GM23338 (cell line): ENCODE results near the gene TICRR. TPM values are rescaled to one million over a fixed set of nuclear protein-coding genes. Genes with fewer than 3 reads are reported as not detected.

ENCODE experiments used
- ATAC-seq: fragments of 200-7000 bp; cut with Tn5 transposase; 3 replicates; pipeline ENCODE4 v1.9.1; 2020
- DNase-seq: peaks from one replicate; pipeline ENCODE4 v3.0.0-alpha.2; 2015; ENCODE audit warnings: low spot score
- H2AFZ ChIP-seq: fragments of 200-600 bp; sonication (generic); 2 replicates; pipeline ENCODE4 v1.8.0; 2016; ENCODE audit warnings: antibody characterized with exemption, mild to moderate bottlenecking, moderate library complexity
- H3F3A ChIP-seq: fragments of 200-600 bp; sonication (generic); replicated peaks from 2 replicates; pipeline ENCODE4 v1.8.0; 2017; ENCODE audit warnings: antibody characterized with exemption, mixed run types, low read depth
- H3K27ac ChIP-seq: fragments of 200-600 bp; sonication (generic); 2 replicates; pipeline ENCODE4 v1.6.1; 2016; ENCODE audit warnings: low read depth
- H3K27me3 ChIP-seq: fragments of 200-600 bp; sonication (generic); 2 replicates; pipeline ENCODE4 v1.8.0; 2016; ENCODE audit warnings: mild to moderate bottlenecking, mixed run types, moderate library complexity; ENCODE audit not compliant: insufficient read depth
- H3K36me3 ChIP-seq: fragments of 200-600 bp; sonication (generic); 2 replicates; pipeline ENCODE4 v1.8.0; 2016; ENCODE audit warnings: mild to moderate bottlenecking; ENCODE audit not compliant: insufficient read depth
- H3K4me1 ChIP-seq: fragments of 200-600 bp; sonication (generic); 2 replicates; pipeline ENCODE4 v1.8.0; 2016; ENCODE audit warnings: mild to moderate bottlenecking, moderate library complexity; ENCODE audit not compliant: insufficient read depth
- H3K4me2 ChIP-seq: fragments of 200-600 bp; sonication (generic); 2 replicates; pipeline ENCODE4 v1.7.1; 2017; ENCODE audit warnings: mixed run types
- H3K4me3 ChIP-seq: fragments of 200-600 bp; sonication (generic); 2 replicates; pipeline ENCODE4 v1.6.1; 2016; ENCODE audit warnings: mixed run types
- H3K79me2 ChIP-seq: fragments of 200-600 bp; sonication (generic); replicated peaks from 2 replicates; pipeline ENCODE4 v1.8.0; 2017; ENCODE audit warnings: mild to moderate bottlenecking; ENCODE audit not compliant: insufficient read depth
- H3K9me2 ChIP-seq: fragments of 200-600 bp; sonication (generic); 2 replicates; pipeline ENCODE4 v1.8.0; 2017; ENCODE audit not compliant: insufficient read depth
- H4K20me1 ChIP-seq: fragments of 200-600 bp; sonication (generic); replicated peaks from 2 replicates; pipeline ENCODE4 v1.8.0; 2017; ENCODE audit warnings: mild to moderate bottlenecking; ENCODE audit not compliant: insufficient read depth
- H3K27ac Mint-ChIP-seq: 2 replicates; pipeline ENCODE4 v1.8.0; 2020; ENCODE audit warnings: inconsistent platforms, mild to moderate bottlenecking, moderate library complexity, mixed read lengths
- H3K27me3 Mint-ChIP-seq: 3 replicates; pipeline ENCODE4 v1.8.0; 2022; ENCODE audit warnings: low read depth, mild to moderate bottlenecking, moderate library complexity, mixed read lengths, inconsistent platforms; ENCODE audit not compliant: insufficient read depth, poor library complexity
- H3K36me3 Mint-ChIP-seq: 3 replicates; pipeline ENCODE4 v1.8.0; 2021; ENCODE audit warnings: low read depth, mild to moderate bottlenecking, inconsistent platforms, moderate library complexity, mixed read lengths
- H3K4me1 Mint-ChIP-seq: 3 replicates; pipeline ENCODE4 v1.8.0; 2020; ENCODE audit warnings: mild to moderate bottlenecking, inconsistent platforms, mixed read lengths
- H3K4me3 Mint-ChIP-seq: 3 replicates; pipeline ENCODE4 v1.8.0; 2021; ENCODE audit warnings: moderate library complexity, mild to moderate bottlenecking, inconsistent platforms, mixed read lengths
- H3K9me3 Mint-ChIP-seq: 3 replicates; pipeline ENCODE4 v1.8.0; 2020; ENCODE audit warnings: moderate library complexity, mild to moderate bottlenecking, inconsistent platforms, mixed read lengths
- CTCF ChIP-seq, 2 experiments: fragments of 200-600 bp in 1 of 2; sonication (generic) in 1 of 2; conservative IDR thresholded peaks; 2 replicates each; pipeline versions ENCODE4 v1.5.1 to v1.6.1; 2016 to 2017; ENCODE audit warnings: antibody characterized with exemption in 2 of 2, low read depth in 2 of 2, mild to moderate bottlenecking in 2 of 2, moderate library complexity in 1 of 2
- ETS1 ChIP-seq: IDR thresholded peaks from 2 replicates; pipeline ENCODE4 v1.6.1; 2016; ENCODE audit warnings: antibody characterized with exemption
- EZH2 ChIP-seq: fragments of 200-600 bp; sonication (generic); IDR thresholded peaks from one replicate; pipeline ENCODE4 v1.8.0; 2017; ENCODE audit warnings: antibody characterized with exemption, mild to moderate bottlenecking, low read depth; ENCODE audit not compliant: unreplicated experiment
- JUNB ChIP-seq: IDR thresholded peaks from one replicate; pipeline ENCODE4 v1.6.1; 2016; ENCODE audit warnings: antibody characterized with exemption; ENCODE audit not compliant: unreplicated experiment
- NANOG ChIP-seq: IDR thresholded peaks from 2 replicates; pipeline ENCODE4 v1.6.1; 2016; ENCODE audit warnings: antibody characterized with exemption, borderline replicate concordance
- POLR2AphosphoS5 ChIP-seq: IDR thresholded peaks from 2 replicates; pipeline ENCODE4 v1.6.1; 2016; ENCODE audit warnings: antibody characterized with exemption, low read depth
- REST ChIP-seq: IDR thresholded peaks from one replicate; pipeline ENCODE4 v1.6.1; 2018; ENCODE audit warnings: antibody characterized with exemption; ENCODE audit not compliant: unreplicated experiment
- STAT1 ChIP-seq: IDR thresholded peaks from one replicate; pipeline ENCODE4 v1.6.1; 2016; ENCODE audit warnings: antibody characterized with exemption; ENCODE audit not compliant: unreplicated experiment
- ZNF114 ChIP-seq: fragments of 250-450 bp; sonication (Bioruptor Pico); IDR thresholded peaks from 2 replicates; pipeline ENCODE4 v1.5.0; 2020; ENCODE audit warnings: mild to moderate bottlenecking, moderate library complexity
- ZNF331 ChIP-seq: fragments of 250-450 bp; sonication (Bioruptor Pico); IDR thresholded peaks from 2 replicates; pipeline ENCODE4 v1.5.0; 2020; ENCODE audit warnings: low read depth, mild to moderate bottlenecking, moderate library complexity
- polyA plus RNA-seq: library from polyadenylated mRNA; unstranded; fragments of >200 nt; fragmentation: Nextera tagmentation; extraction: Ambion mirVana; gene quantifications from 2 replicates; pipeline ENCODE4 v1.2.1, GENCODE V29; 2016
- total RNA-seq: library from RNA; depleted of rRNA; stranded (reverse); fragments of >200 nt; shearing (Covaris generic); gene quantifications from 2 replicates; pipeline ENCODE4 v1.2.3, GENCODE V29; 2014
- TF ChIP-seq, protein P1 (sequence below): fragments of 250-450 bp; sonication (Bioruptor Pico); IDR thresholded peaks from 2 replicates; pipeline ENCODE4 v1.5.0; 2020; ENCODE audit warnings: mild to moderate bottlenecking, moderate library complexity

The TICRR gene
- total and polyA plus RNA-seq, 2 experiments from 2014 or later = 11.2 to 42.3 TPM

GRCh38 chr15:89673165-89673512 is 97.9 kb downstream of the TICRR start:
- TF ChIP-seq CTCF (conservative IDR thresholded peaks at IDR 0.05; ENCODE audit: low read depth in 2 of 2) (peak; percentile 70 to 87), EZH2 (no peak), NANOG (no peak), ETS1 (no peak), REST (no peak), STAT1 (no peak), ZNF114 (no peak), JUNB (no peak), ZNF331 (CRISPR knock-in tag) (no peak), POLR2AphosphoS5 (no peak)
- TF ChIP-seq, protein P1, sequence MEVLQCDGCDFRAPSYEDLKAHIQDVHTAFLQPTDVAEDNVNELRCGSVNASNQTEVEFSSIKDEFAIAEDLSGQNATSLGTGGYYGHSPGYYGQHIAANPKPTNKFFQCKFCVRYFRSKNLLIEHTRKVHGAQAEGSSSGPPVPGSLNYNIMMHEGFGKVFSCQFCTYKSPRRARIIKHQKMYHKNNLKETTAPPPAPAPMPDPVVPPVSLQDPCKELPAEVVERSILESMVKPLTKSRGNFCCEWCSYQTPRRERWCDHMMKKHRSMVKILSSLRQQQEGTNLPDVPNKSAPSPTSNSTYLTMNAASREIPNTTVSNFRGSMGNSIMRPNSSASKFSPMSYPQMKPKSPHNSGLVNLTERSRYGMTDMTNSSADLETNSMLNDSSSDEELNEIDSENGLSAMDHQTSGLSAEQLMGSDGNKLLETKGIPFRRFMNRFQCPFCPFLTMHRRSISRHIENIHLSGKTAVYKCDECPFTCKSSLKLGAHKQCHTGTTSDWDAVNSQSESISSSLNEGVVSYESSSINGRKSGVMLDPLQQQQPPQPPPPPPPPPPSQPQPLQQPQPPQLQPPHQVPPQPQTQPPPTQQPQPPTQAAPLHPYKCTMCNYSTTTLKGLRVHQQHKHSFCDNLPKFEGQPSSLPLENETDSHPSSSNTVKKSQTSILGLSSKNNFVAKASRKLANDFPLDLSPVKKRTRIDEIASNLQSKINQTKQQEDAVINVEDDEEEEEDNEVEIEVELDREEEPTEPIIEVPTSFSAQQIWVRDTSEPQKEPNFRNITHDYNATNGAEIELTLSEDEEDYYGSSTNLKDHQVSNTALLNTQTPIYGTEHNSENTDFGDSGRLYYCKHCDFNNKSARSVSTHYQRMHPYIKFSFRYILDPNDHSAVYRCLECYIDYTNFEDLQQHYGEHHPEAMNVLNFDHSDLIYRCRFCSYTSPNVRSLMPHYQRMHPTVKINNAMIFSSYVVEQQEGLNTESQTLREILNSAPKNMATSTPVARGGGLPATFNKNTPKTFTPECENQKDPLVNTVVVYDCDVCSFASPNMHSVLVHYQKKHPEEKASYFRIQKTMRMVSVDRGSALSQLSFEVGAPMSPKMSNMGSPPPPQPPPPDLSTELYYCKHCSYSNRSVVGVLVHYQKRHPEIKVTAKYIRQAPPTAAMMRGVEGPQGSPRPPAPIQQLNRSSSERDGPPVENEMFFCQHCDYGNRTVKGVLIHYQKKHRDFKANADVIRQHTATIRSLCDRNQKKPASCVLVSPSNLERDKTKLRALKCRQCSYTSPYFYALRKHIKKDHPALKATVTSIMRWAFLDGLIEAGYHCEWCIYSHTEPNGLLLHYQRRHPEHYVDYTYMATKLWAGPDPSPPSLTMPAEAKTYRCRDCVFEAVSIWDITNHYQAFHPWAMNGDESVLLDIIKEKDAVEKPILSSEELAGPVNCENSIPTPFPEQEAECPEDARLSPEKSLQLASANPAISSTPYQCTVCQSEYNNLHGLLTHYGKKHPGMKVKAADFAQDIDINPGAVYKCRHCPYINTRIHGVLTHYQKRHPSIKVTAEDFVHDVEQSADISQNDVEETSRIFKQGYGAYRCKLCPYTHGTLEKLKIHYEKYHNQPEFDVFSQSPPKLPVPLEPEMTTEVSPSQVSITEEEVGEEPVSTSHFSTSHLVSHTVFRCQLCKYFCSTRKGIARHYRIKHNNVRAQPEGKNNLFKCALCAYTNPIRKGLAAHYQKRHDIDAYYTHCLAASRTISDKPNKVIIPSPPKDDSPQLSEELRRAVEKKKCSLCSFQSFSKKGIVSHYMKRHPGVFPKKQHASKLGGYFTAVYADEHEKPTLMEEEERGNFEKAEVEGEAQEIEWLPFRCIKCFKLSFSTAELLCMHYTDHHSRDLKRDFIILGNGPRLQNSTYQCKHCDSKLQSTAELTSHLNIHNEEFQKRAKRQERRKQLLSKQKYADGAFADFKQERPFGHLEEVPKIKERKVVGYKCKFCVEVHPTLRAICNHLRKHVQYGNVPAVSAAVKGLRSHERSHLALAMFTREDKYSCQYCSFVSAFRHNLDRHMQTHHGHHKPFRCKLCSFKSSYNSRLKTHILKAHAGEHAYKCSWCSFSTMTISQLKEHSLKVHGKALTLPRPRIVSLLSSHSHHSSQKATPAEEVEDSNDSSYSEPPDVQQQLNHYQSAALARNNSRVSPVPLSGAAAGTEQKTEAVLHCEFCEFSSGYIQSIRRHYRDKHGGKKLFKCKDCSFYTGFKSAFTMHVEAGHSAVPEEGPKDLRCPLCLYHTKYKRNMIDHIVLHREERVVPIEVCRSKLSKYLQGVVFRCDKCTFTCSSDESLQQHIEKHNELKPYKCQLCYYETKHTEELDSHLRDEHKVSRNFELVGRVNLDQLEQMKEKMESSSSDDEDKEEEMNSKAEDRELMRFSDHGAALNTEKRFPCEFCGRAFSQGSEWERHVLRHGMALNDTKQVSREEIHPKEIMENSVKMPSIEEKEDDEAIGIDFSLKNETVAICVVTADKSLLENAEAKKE = 0 out of 2 replicates have a peak, but pooled peaks have one; percentile 44
- H3K4me1 ChIP-seq = no peaks in the 10 kb centered on the region
- Mint-ChIP-seq H3K9me3 (no peaks in the 10 kb centered on the region), H3K4me1 (peaks cover 10% of the 10 kb centered on the region; the same call in 2 of the 3 replicates), H3K4me3 (no peak overlapping the region), H3K36me3 (no peaks in the 10 kb centered on the region), H3K27me3 (peaks cover 10% of the 10 kb centered on the region), H3K27ac (no peak overlapping the region)
- H3K4me3 ChIP-seq = no peak overlapping the region
- no peaks in the 10 kb centered on the region for H3K36me3 ChIP-seq
- no peak overlapping the region for H3K27ac ChIP-seq
- DNase-seq (peak; percentile 91), ATAC-seq (peak; percentile 97)
- H2AFZ ChIP-seq = peak overlapping the region; percentile 91
- no peaks in the 10 kb centered on the region for H3K79me2 ChIP-seq
- H3F3A ChIP-seq = no peaks in the 10 kb centered on the region
- H3K4me2 ChIP-seq = peak overlapping the region; percentile 49; the same call in 1 of the 2 replicates
- no peaks in the 10 kb centered on the region for H3K9me2 ChIP-seq
- H4K20me1 ChIP-seq = no peaks in the 10 kb centered on the region
- H3K27me3 ChIP-seq = no peaks in the 10 kb centered on the region
